HEK293 (cell line): ENCODE data around the gene PDCD7.

Source experiments
- CTCF ChIA-PET: fragments of 350-600 bp; formaldehyde crosslinking; extraction: SDS; loops from one replicate; lab custom pipeline; 2021; ENCODE audit warnings: antibody characterized with exemption; lab: Yijun Ruan, JAX
- POLR2A ChIA-PET: fragments of 300-600 bp; formaldehyde crosslinking; extraction: SDS; loops from one replicate; lab custom pipeline; 2020; ENCODE audit warnings: antibody characterized with exemption, inconsistent platforms; lab: Yijun Ruan, JAX
- H3K27ac ChIP-seq: fragments of 200-500 bp; sonication (Bioruptor generic); 2 replicates; pipeline ENCODE4 v1.5.1; 2014; ENCODE audit warnings: low read depth, low read length, control low read depth, inconsistent platforms; ENCODE audit errors: extremely low read depth
- H3K36me3 ChIP-seq, 2 experiments: fragments of 200-500 bp in 1 of 2; sonication (Bioruptor generic) in 1 of 2; 1 replicate in 1 of 2; 2 replicates in 1 of 2; pipeline ENCODE4 v1.5.1; 2014 to 2017; ENCODE audit warnings: inconsistent platforms in 2 of 2, low read length in 2 of 2; ENCODE audit not compliant: control insufficient read depth in 2 of 2, insufficient read depth in 1 of 2
- H3K4me1 ChIP-seq: fragments of 200-500 bp; sonication (Bioruptor generic); 2 replicates; pipeline ENCODE4 v1.5.1; 2014; ENCODE audit warnings: mild to moderate bottlenecking, low read length, inconsistent platforms; ENCODE audit not compliant: control insufficient read depth, insufficient read depth
- H3K4me3 ChIP-seq: 2 replicates; pipeline ENCODE4 v1.5.1; 2011; ENCODE audit warnings: low read depth, mild to moderate bottlenecking, control low read depth, low read length, moderate library complexity
- H3K9me3 ChIP-seq: fragments of 200-500 bp; sonication (Bioruptor generic); 2 replicates; pipeline ENCODE4 v1.5.1; 2014; ENCODE audit warnings: low read depth, low read length, inconsistent platforms; ENCODE audit not compliant: control insufficient read depth, insufficient read depth
- GLI4 ChIP-seq: fragments of 450-650 bp; formaldehyde crosslinking; IDR thresholded peaks from 2 replicates; pipeline ENCODE4 v1.5.1; 2016; ENCODE audit warnings: missing biosample characterization, missing genetic modification characterization
- GLIS1 ChIP-seq: fragments of 450-650 bp; formaldehyde crosslinking; IDR thresholded peaks from 2 replicates; pipeline ENCODE4 v1.5.1; 2016; ENCODE audit warnings: missing biosample characterization, missing genetic modification characterization
- GLIS2 ChIP-seq: fragments of 450-650 bp; formaldehyde crosslinking; IDR thresholded peaks from 2 replicates; pipeline ENCODE4 v1.5.1; 2016; ENCODE audit warnings: missing biosample characterization, missing genetic modification characterization
- HOXD13 ChIP-seq: sonication (generic); formaldehyde crosslinking; IDR thresholded peaks from 2 replicates; pipeline ENCODE4 v1.8.0; 2022; ENCODE audit warnings: missing genetic modification reagents, borderline replicate concordance
- KLF10 ChIP-seq: fragments of 450-650 bp; IDR thresholded peaks from 2 replicates; pipeline ENCODE4 v1.5.1; 2018; ENCODE audit warnings: missing biosample characterization, mild to moderate bottlenecking, missing genetic modification characterization
- REPIN1 ChIP-seq: fragments of 450-650 bp; formaldehyde crosslinking; IDR thresholded peaks from 2 replicates; pipeline ENCODE4 v1.5.1; 2017; ENCODE audit warnings: missing biosample characterization, missing genetic modification characterization, low read depth
- ZBTB21 ChIP-seq: fragments of 450-650 bp; formaldehyde crosslinking; IDR thresholded peaks from 2 replicates; pipeline ENCODE4 v1.5.1; 2017; ENCODE audit warnings: missing biosample characterization, missing genetic modification characterization
- ZBTB6 ChIP-seq: fragments of 450-650 bp; formaldehyde crosslinking; IDR thresholded peaks from 2 replicates; pipeline ENCODE4 v1.5.1; 2017; ENCODE audit warnings: missing biosample characterization, missing genetic modification characterization
- ZFP41 ChIP-seq: fragments of 450-650 bp; formaldehyde crosslinking; IDR thresholded peaks from 2 replicates; pipeline ENCODE4 v1.5.1; 2016; ENCODE audit warnings: missing biosample characterization, missing genetic modification characterization, borderline replicate concordance
- ZNF112 ChIP-seq: fragments of 450-650 bp; formaldehyde crosslinking; IDR thresholded peaks from 2 replicates; pipeline ENCODE4 v1.5.0; 2017; ENCODE audit warnings: missing biosample characterization, missing genetic modification characterization
- ZNF175 ChIP-seq: fragments of 450-650 bp; formaldehyde crosslinking; IDR thresholded peaks from 2 replicates; pipeline ENCODE4 v1.5.1; 2016; ENCODE audit warnings: missing biosample characterization, missing genetic modification characterization
- ZNF18 ChIP-seq: fragments of 450-650 bp; formaldehyde crosslinking; IDR thresholded peaks from 2 replicates; pipeline ENCODE4 v1.5.1; 2016; ENCODE audit warnings: missing biosample characterization, missing genetic modification characterization
- ZNF211 ChIP-seq: fragments of 450-650 bp; formaldehyde crosslinking; IDR thresholded peaks from 2 replicates; pipeline ENCODE4 v1.5.1; 2016; ENCODE audit warnings: low read depth, missing biosample characterization, missing genetic modification characterization
- ZNF26 ChIP-seq: fragments of 450-650 bp; formaldehyde crosslinking; IDR thresholded peaks from 2 replicates; pipeline ENCODE4 v1.5.1; 2016; ENCODE audit warnings: missing biosample characterization, missing genetic modification characterization
- ZNF280D ChIP-seq: fragments of 450-650 bp; formaldehyde crosslinking; IDR thresholded peaks from 2 replicates; pipeline ENCODE4 v1.5.1; 2016; ENCODE audit warnings: missing biosample characterization, missing genetic modification characterization
- ZNF341 ChIP-seq: fragments of 450-650 bp; formaldehyde crosslinking; IDR thresholded peaks from 2 replicates; pipeline ENCODE4; 2016; ENCODE audit warnings: low read depth, missing biosample characterization, missing genetic modification characterization
- ZNF366 ChIP-seq: fragments of 450-650 bp; formaldehyde crosslinking; conservative IDR thresholded peaks from 2 replicates; pipeline ENCODE4 v1.5.1; 2016; ENCODE audit warnings: missing biosample characterization, missing genetic modification characterization
- ZNF48 ChIP-seq: fragments of 450-650 bp; formaldehyde crosslinking; IDR thresholded peaks from 2 replicates; pipeline ENCODE4 v1.5.1; 2016; ENCODE audit warnings: missing biosample characterization, missing genetic modification characterization
- ZNF555 ChIP-seq: fragments of 450-650 bp; formaldehyde crosslinking; conservative IDR thresholded peaks from 2 replicates; pipeline ENCODE4 v1.5.1; 2017; ENCODE audit warnings: missing biosample characterization, mild to moderate bottlenecking, missing genetic modification characterization, inconsistent platforms
- ZNF626 ChIP-seq: fragments of 450-650 bp; sonication (Bioruptor Pico); formaldehyde crosslinking; IDR thresholded peaks from 2 replicates; pipeline ENCODE4 v1.5.1; 2018; ENCODE audit warnings: missing biosample characterization, missing genetic modification characterization, inconsistent platforms
- ZNF660 ChIP-seq: fragments of 450-650 bp; IDR thresholded peaks from 2 replicates; pipeline ENCODE4 v1.5.1; 2018; ENCODE audit warnings: missing biosample characterization, mild to moderate bottlenecking, missing genetic modification characterization
- ZNF837 ChIP-seq: fragments of 450-650 bp; formaldehyde crosslinking; IDR thresholded peaks from 2 replicates; pipeline ENCODE4 v1.5.1; 2016; ENCODE audit warnings: missing biosample characterization, missing genetic modification characterization

The PDCD7 gene

GRCh38 chr15:65163041-65163440 lies 29.4 kb upstream of the PDCD7 start:
- H3K36me3 ChIP-seq = peaks cover 25 to 46% of the 10 kb centered on the region in 2 experiments
- ChIA-PET POLR2A (no interaction called here), CTCF (no interaction called here)
- no peak overlapping the region for H3K4me3 ChIP-seq
- TF ChIP-seq ZNF280D (tag by site-specific recombination) = no peak
- TF ChIP-seq ZNF112 = no peak
- TF ChIP-seq ZNF341 (tag by site-specific recombination) = no peak
- TF ChIP-seq ZNF626 (tag by site-specific recombination) = no peak
- no peak for TF ChIP-seq ZNF366 (tag by site-specific recombination)
- TF ChIP-seq ZNF175 (tag by site-specific recombination) = no peak
- no peak for TF ChIP-seq ZNF660 (tag by site-specific recombination)
- no peak for TF ChIP-seq ZBTB21 (tag by site-specific recombination)
- no peak for TF ChIP-seq ZNF555 (tag by site-specific recombination)
- TF ChIP-seq ZNF26 (tag by site-specific recombination) = no peak
- no peak for TF ChIP-seq KLF10
- no peak for TF ChIP-seq ZNF48 (tag by site-specific recombination)
- no peak for TF ChIP-seq ZFP41 (tag by site-specific recombination)
- TF ChIP-seq ZBTB6 (tag by site-specific recombination) = no peak
- no peak for TF ChIP-seq GLIS1
- no peak for TF ChIP-seq HOXD13 (CRISPR knock-in tag)
- H3K9me3 ChIP-seq = no peaks in the 10 kb centered on the region
- H3K27ac ChIP-seq = no peak overlapping the region
- H3K4me1 ChIP-seq = no peaks in the 10 kb centered on the region

- POLR2A ChIA-PET = no interaction called here
- Histone ChIP-seq H3K27ac (no peak overlapping the region), H3K9me3 (no peaks in the 10 kb centered on the region), H3K4me1 (no peaks in the 10 kb centered on the region), H3K4me3 (no peak overlapping the region), H3K36me3 (peaks cover 40 to 74% of the 10 kb centered on the region in 2 experiments)
- CTCF ChIA-PET = no interaction called here
- no peak for TF ChIP-seq ZNF211
- TF ChIP-seq GLIS2 (tag by site-specific recombination) = no peak
- no peak for TF ChIP-seq REPIN1
- TF ChIP-seq GLI4 (tag by site-specific recombination) = no peak
- TF ChIP-seq ZNF837 (tag by site-specific recombination) = no peak
- TF ChIP-seq ZNF18 = no peak
Observed at GRCh38 chr15:65156692-65157091, 23.1 kb upstream of the PDCD7 start.
